Naive thymus-derived CD4-positive, alpha-beta T cell (primary cell): ENCODE data around the gene UBE2I. TPM values are rescaled to one million over a fixed set of nuclear protein-coding genes. Genes with fewer than 3 reads are reported as not detected.
A peak's percentile ranks its signal among the peaks of the same experiment; 100 is the strongest.

Experiments used
- ATAC-seq: fragments of 150-1000 bp; cut with Tn5 transposase; 2 replicates; pipeline ENCODE4 v1.10.0; 2021; ENCODE audit warnings: mild to moderate bottlenecking, moderate library complexity
- CTCF ChIA-PET: fragments of 350-600 bp; sonication (Branson Sonifier 250); formaldehyde crosslinking; loops from one replicate; lab custom pipeline; 2021; ENCODE audit warnings: antibody characterized with exemption; lab: Charles Lee
- POLR2A ChIA-PET: fragments of 350-600 bp; sonication (Branson Sonifier 250); formaldehyde crosslinking; loops from one replicate; lab custom pipeline; 2021; ENCODE audit warnings: antibody characterized with exemption, inconsistent platforms; lab: Charles Lee
- DNase-seq, 9 donors: peaks; one replicate each; pipeline versions ENCODE4 v3.0.0 to v3.0.0-alpha.2; 2020 to 2022; ENCODE audit warnings: mixed read lengths in 1 of 9
- H3K27ac ChIP-seq: one replicate; pipeline ENCODE4 v1.7.0; 2013; ENCODE audit warnings: mild to moderate bottlenecking, low read depth, low read length, moderate library complexity
- H3K27me3 ChIP-seq, 2 donors: one replicate each; pipeline ENCODE4 v1.7.0; 2013; ENCODE audit warnings: low read length in 2 of 2, mild to moderate bottlenecking in 2 of 2, moderate library complexity in 2 of 2; ENCODE audit not compliant: control insufficient read depth in 2 of 2, insufficient read depth in 2 of 2
- H3K36me3 ChIP-seq, 3 experiments: 1 replicate in 2 of 3; 2 replicates in 1 of 3; pipeline ENCODE4 v1.7.0; 2013; ENCODE audit warnings: low read length in 3 of 3, mild to moderate bottlenecking in 3 of 3, moderate library complexity in 1 of 3; ENCODE audit not compliant: insufficient read depth in 3 of 3, control insufficient read depth in 2 of 3
- H3K4me1 ChIP-seq, 2 donors: one replicate each; pipeline ENCODE4 v1.7.0; 2013; ENCODE audit warnings: low read length in 2 of 2, mild to moderate bottlenecking in 2 of 2, moderate library complexity in 1 of 2; ENCODE audit not compliant: control insufficient read depth in 2 of 2, insufficient read depth in 2 of 2
- H3K4me3 ChIP-seq: 2 replicates; pipeline ENCODE4 v1.7.0; 2013; ENCODE audit warnings: mild to moderate bottlenecking, low read length
- H3K9me3 ChIP-seq, 3 experiments: 1 replicate in 2 of 3; 2 replicates in 1 of 3; pipeline ENCODE4 v1.7.0; 2013; ENCODE audit warnings: low read length in 3 of 3; ENCODE audit not compliant: control insufficient read depth in 2 of 3
- H3K27ac Mint-ChIP-seq, 9 donors: one replicate each; pipeline ENCODE4 v1.8.0; 2020 to 2022; ENCODE audit warnings: mixed read lengths in 9 of 9, mild to moderate bottlenecking in 8 of 9, moderate library complexity in 5 of 9, inconsistent platforms in 2 of 9
- H3K27me3 Mint-ChIP-seq, 5 donors: one replicate each; pipeline ENCODE4 v1.8.0; 2021 to 2022; ENCODE audit warnings: mixed read lengths in 5 of 5, mild to moderate bottlenecking in 1 of 5
- H3K36me3 Mint-ChIP-seq, 5 donors: one replicate each; pipeline ENCODE4 v1.8.0; 2020 to 2022; ENCODE audit warnings: mixed read lengths in 5 of 5, mild to moderate bottlenecking in 3 of 5, inconsistent platforms in 1 of 5
- H3K4me1 Mint-ChIP-seq, 7 donors: one replicate each; pipeline ENCODE4 v1.8.0; 2020 to 2022; ENCODE audit warnings: mixed read lengths in 7 of 7, mild to moderate bottlenecking in 3 of 7, inconsistent platforms in 1 of 7
- H3K4me3 Mint-ChIP-seq, 10 donors: one replicate each; pipeline ENCODE4 v1.8.0; 2020 to 2022; ENCODE audit warnings: mild to moderate bottlenecking in 10 of 10, mixed read lengths in 10 of 10, moderate library complexity in 6 of 10, inconsistent platforms in 2 of 10
- H3K9me3 Mint-ChIP-seq, 11 donors: one replicate each; pipeline ENCODE4 v1.8.0; 2020 to 2022; ENCODE audit warnings: mixed read lengths in 11 of 11, mild to moderate bottlenecking in 4 of 11, inconsistent platforms in 1 of 11, moderate library complexity in 1 of 11
- intact Hi-C, 2 donors: fragments of 100-400 bp; cut with micrococcal nuclease; formaldehyde crosslinking; loops; one replicate each; pipeline ENCODE4 v1.15.1; 2023
- polyA plus RNA-seq, 2 donors: library from polyadenylated mRNA; unstranded; fragments of 300-500 nt; fragmentation: Illumina TruSeq; gene quantifications; one replicate each; pipeline ENCODE4 v1.2.3, GENCODE V29; 2021
- total RNA-seq, 6 experiments: library from RNA in 5 of 6; stranded (reverse) in 5 of 6; gene quantifications; 1 replicate in 5 of 6; 2 replicates in 1 of 6; pipeline ENCODE4 v1.2.3 and lab custom pipeline; 2021 to 2026

Gene UBE2I
- total and polyA plus RNA-seq, 7 experiments from 2014 or later = 67.2 to 277 (median 176) TPM

DNA sequence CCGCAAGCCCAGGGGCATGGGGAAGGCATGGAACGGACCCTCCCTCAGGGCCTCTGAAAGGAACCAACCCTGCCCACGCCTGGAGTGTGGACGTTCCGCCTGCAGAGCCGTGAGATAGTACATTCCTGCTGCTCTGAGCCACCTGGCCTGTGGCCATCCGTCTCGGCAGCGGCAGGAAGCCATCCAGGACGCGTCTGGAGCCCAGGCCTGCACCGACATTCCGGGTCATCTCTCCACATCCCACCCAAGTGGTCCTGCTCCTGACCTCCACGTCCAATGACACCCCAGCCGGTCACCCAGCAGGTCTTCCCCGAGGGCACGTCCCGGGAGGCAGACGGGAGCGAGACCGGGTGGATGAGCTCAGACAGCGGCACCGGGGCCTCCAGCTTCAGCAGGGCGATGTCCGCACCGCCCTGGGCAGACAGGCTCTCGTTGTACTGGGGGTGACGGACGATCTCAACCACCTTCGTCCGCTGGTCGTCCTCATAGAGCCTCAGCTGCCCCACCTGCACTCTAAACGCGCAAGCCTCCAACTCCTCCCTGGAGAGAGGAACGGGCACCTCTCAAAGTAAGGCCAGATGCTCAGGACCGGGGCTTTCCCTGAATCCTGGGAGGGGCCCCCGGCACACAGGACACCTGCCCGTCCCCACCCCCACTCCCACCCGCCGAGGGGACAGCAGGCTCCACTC is 21.3 kb upstream of the UBE2I start:
- ChIA-PET POLR2A (no interaction called here), CTCF (interaction anchor here (0.5 kb wide), 1 partner anchor 12 kb away, joined by 3 read pairs; no protein-coding TSS in a partner anchor)
- no peaks in the 10 kb centered on the region for H3K27me3 ChIP-seq
- Mint-ChIP-seq H3K27me3 (peaks cover 11 to 41% (median 35%) of the 10 kb centered on the region in 5 donors), H3K27ac (no peak overlapping the region), H3K9me3 (peaks cover 0 to 2% (median 0%) of the 10 kb centered on the region in 11 donors), H3K4me1 (peaks cover 0 to 12% (median 4%) of the 10 kb centered on the region in 7 donors), H3K4me3 (peak overlapping the region in 1 of 10 donors; percentile 23), H3K36me3 (no peaks in the 10 kb centered on the region)
- DNase-seq (no peak), ATAC-seq (no peak)
- H3K9me3 ChIP-seq = no peaks in the 10 kb centered on the region
- H3K4me1 ChIP-seq = no peaks in the 10 kb centered on the region
- no peak overlapping the region for H3K4me3 ChIP-seq
- intact Hi-C loops = no loop called here
- H3K36me3 ChIP-seq = no peaks in the 10 kb centered on the region
- H3K27ac ChIP-seq = no peak overlapping the region

DNA sequence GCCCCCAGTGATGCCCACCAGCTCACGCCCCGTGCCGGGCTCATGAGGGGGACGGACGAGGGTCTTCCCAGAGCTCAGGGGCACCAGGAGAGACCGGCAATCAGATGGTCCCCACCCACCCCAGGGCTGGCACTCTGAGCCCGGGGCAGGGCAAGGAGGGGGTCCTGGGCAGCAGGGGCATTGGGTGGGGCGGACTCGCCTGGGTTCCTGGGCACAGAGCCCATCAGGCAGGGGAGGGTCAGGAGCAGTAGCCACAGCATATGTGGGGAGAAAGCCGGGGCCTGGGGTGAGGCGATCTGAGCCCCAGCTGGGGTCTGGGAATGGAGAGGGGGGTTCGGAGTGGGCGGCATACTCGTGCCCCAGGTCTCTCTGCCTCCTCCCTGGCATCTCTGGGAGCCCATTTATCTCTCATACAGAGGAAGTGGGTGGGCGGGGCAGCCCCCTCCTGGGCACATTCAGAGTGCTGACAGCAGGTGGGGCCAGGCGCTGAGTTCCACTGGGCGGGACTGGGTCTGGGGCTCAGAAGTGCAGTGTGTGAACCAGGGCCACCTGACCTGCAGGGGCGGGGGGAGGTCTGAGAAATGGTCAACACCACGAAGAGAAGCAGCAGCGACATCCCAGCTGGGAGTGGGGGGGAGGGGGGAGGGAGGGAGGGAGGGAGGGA is 20.5 kb upstream of the UBE2I start:
- H3K9me3 ChIP-seq = no peaks in the 10 kb centered on the region
- Mint-ChIP-seq H3K9me3 (peaks cover 0 to 2% (median 0%) of the 10 kb centered on the region in 11 donors), H3K27ac (no peak overlapping the region), H3K4me3 (no peak overlapping the region), H3K36me3 (no peaks in the 10 kb centered on the region), H3K4me1 (peaks cover 0 to 12% (median 3%) of the 10 kb centered on the region in 7 donors), H3K27me3 (peaks cover 18 to 45% (median 39%) of the 10 kb centered on the region in 5 donors)
- intact Hi-C loops = no loop called here
- H3K27ac ChIP-seq = no peak overlapping the region
- ATAC-seq (peak; percentile 41), DNase-seq (peak in 1 of 9 donors; percentile 16)
- no peak overlapping the region for H3K4me3 ChIP-seq
- POLR2A ChIA-PET = interaction anchor here (0.5 kb wide), 1 partner anchor 567 kb away, joined by 6 read pairs; no protein-coding TSS in a partner anchor
- H3K36me3 ChIP-seq = no peaks in the 10 kb centered on the region
- CTCF ChIA-PET = interaction anchor here (0.5 kb wide), 1 partner anchor 12 kb away, joined by 3 read pairs; no protein-coding TSS in a partner anchor
- no peaks in the 10 kb centered on the region for H3K27me3 ChIP-seq
- H3K4me1 ChIP-seq = no peaks in the 10 kb centered on the region

DNA sequence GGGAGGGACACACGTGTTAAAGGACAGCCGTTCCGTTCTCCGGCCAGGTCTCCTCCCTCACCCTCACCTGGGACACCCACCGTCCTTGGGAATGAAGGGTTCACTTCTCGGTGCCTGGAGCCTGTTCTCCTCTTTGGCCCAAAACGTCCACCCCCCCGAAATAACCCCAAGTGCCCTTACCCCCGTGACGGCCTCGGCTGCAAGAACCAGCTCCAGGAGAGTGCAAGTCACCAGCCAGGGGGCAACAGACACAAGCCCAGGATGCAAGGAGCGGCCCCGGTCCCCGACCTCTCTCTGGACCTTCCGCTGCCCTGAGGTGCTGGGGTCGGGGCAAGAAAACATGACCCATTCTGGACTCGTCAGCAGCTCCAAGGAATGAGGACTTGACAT is 20.0 kb upstream of the UBE2I start:
- ATAC-seq (no peak), DNase-seq (no peak)
- no peaks in the 10 kb centered on the region for H3K9me3 ChIP-seq
- ChIA-PET CTCF (no interaction called here), POLR2A (interaction anchor here (0.5 kb wide), 1 partner anchor 566 kb away, joined by 6 read pairs; no protein-coding TSS in a partner anchor)
- H3K27me3 ChIP-seq = no peaks in the 10 kb centered on the region
- peaks cover 0 to 12% (median 3%) of the 10 kb centered on the region in 7 donors for H3K4me1 Mint-ChIP-seq
- intact Hi-C loops = no loop called here
- no peak overlapping the region for H3K27ac ChIP-seq
- no peak overlapping the region for H3K4me3 ChIP-seq
- no peak overlapping the region for H3K27ac Mint-ChIP-seq
- no peaks in the 10 kb centered on the region for H3K4me1 ChIP-seq
- H3K36me3 Mint-ChIP-seq = no peaks in the 10 kb centered on the region
- H3K27me3 Mint-ChIP-seq = peaks cover 24 to 50% (median 44%) of the 10 kb centered on the region in 5 donors
- H3K4me3 Mint-ChIP-seq = peak overlapping the region in 1 of 10 donors; percentile 32
- H3K9me3 Mint-ChIP-seq = peaks cover 0 to 2% (median 0%) of the 10 kb centered on the region in 11 donors
- H3K36me3 ChIP-seq = no peaks in the 10 kb centered on the region

DNA sequence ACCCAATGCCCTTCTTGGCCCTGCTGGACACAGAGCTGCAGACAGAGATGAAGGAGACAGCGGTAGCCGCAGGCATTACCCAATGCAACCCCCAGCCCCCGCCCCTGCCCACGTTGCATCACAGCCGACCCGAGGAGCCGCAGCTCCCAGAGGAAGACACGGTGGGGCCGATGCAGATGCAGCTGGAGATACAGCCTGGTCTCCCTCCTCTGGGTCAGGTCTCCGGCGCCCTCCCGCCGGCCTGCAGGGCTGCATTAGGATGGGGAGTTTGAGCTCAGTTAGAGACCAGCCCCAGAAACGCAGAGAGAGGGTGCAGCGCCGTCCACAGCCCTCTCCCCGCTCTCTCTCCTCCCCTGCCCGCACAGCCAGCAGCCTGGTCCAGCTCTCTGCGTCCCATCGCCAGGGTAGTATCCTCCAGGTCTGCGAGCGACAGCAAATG is 19.4 kb upstream of the UBE2I start:
- DNase-seq = no peak
- Histone ChIP-seq H3K27me3 (no peaks in the 10 kb centered on the region), H3K36me3 (no peaks in the 10 kb centered on the region), H3K9me3 (no peaks in the 10 kb centered on the region), H3K27ac (no peak overlapping the region), H3K4me3 (no peak overlapping the region), H3K4me1 (no peaks in the 10 kb centered on the region)
- CTCF ChIA-PET = no interaction called here
- POLR2A ChIA-PET = no interaction called here
- peaks cover 25 to 52% (median 47%) of the 10 kb centered on the region in 5 donors for H3K27me3 Mint-ChIP-seq
- no peaks in the 10 kb centered on the region for H3K36me3 Mint-ChIP-seq
- H3K9me3 Mint-ChIP-seq = peaks cover 0 to 2% (median 0%) of the 10 kb centered on the region in 11 donors
- no peak overlapping the region for H3K4me3 Mint-ChIP-seq
- intact Hi-C loops = no loop called here
- peaks cover 0 to 12% (median 3%) of the 10 kb centered on the region in 7 donors for H3K4me1 Mint-ChIP-seq
- H3K27ac Mint-ChIP-seq = no peak overlapping the region
- ATAC-seq = peak; percentile 51

DNA sequence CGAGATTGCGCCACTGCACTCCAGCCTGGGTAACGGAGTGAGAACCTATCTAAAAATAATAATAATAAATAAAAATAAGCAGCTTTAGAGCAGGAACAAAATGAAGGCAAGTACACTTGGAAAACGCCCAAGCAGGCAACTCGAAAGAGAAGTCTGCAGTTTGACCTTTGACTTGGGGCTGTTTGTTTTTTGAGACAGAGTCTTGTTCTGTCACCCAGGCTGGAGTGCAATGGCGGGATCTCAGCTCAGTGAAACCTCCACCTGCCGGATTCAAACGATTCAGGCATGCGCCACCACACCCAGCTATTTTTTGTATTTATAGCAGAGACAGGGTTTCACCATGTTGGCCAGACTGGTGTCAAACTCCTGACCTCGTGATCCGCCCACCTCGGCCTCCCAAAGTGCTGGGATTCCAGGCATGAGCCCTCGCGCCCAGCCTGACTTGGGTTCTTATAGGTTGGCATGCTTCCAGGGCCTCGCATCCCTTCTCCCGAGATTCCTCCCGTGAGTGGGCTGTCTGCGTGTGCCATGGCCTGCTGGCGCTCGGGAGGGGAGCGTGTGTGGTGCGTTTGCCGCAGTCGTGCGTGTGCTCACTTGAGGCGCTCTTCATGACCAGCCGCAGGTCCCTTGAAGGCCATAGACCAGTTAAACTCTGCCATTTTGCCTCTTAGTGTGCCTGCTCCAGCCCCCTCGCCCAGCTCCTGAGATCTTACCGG is 18.4 kb upstream of the UBE2I start:
- Histone ChIP-seq H3K4me1 (no peaks in the 10 kb centered on the region), H3K4me3 (no peak overlapping the region), H3K9me3 (no peaks in the 10 kb centered on the region), H3K27me3 (no peaks in the 10 kb centered on the region), H3K36me3 (no peaks in the 10 kb centered on the region), H3K27ac (no peak overlapping the region)
- Mint-ChIP-seq H3K27me3 (peaks cover 30 to 53% (median 39%) of the 10 kb centered on the region in 5 donors), H3K9me3 (peaks cover 0 to 2% (median 0%) of the 10 kb centered on the region in 11 donors), H3K36me3 (no peaks in the 10 kb centered on the region), H3K27ac (no peak overlapping the region), H3K4me3 (no peak overlapping the region), H3K4me1 (peaks cover 0 to 12% (median 3%) of the 10 kb centered on the region in 7 donors)
- ChIA-PET POLR2A (no interaction called here), CTCF (no interaction called here)
- ATAC-seq (no peak), DNase-seq (no peak)
- intact Hi-C loops = no loop called here

DNA sequence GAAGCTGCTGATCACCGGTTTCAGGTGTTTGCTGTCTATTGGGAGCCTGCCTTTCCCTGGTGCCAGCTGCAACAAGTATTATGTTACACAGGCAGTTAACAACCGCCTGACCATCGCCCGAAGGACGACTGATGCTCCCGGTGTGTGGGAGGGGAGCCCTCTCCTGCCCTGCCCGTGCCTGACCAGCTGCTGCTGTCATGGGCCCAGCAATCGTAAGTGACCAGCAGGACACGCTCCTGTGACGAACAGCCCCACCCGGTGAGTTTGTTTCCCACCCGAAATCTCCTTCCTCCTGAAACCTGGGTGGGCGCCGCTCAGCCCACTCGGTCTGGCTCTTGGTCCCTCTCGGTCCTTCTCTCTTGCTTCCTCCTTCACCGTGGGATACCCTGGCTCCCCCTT is 17.9 kb upstream of the UBE2I start:
- Mint-ChIP-seq H3K4me1 (peaks cover 0 to 12% (median 3%) of the 10 kb centered on the region in 7 donors), H3K27me3 (peaks cover 30 to 53% (median 34%) of the 10 kb centered on the region in 5 donors), H3K27ac (no peak overlapping the region), H3K4me3 (no peak overlapping the region), H3K36me3 (no peaks in the 10 kb centered on the region), H3K9me3 (peaks cover 0 to 2% (median 0%) of the 10 kb centered on the region in 11 donors)
- ATAC-seq (no peak), DNase-seq (no peak)
- Histone ChIP-seq H3K4me3 (no peak overlapping the region), H3K27ac (no peak overlapping the region), H3K4me1 (no peaks in the 10 kb centered on the region), H3K9me3 (no peaks in the 10 kb centered on the region), H3K36me3 (no peaks in the 10 kb centered on the region), H3K27me3 (no peaks in the 10 kb centered on the region)
- POLR2A ChIA-PET = no interaction called here
- intact Hi-C loops = no loop called here
- CTCF ChIA-PET = no interaction called here
